Measurements from ENCODE around the gene MANF.
"Not testable (repeated sequence)": the region's sequence is repeated elsewhere in the genome, so short reads cannot be mapped to it uniquely, and the experiment has no call there.

The MANF gene

GRCh38 chr3:51384726-51385473 is at the start of gene MANF:
Gene MANF, plus strand, starts transcription at chr3:51385291. Its CDS starts 52 bp downstream, at chr3:51385343.
- peak; percentile 98 for DNase-seq (ENCODE audit: low read depth)

DNA sequence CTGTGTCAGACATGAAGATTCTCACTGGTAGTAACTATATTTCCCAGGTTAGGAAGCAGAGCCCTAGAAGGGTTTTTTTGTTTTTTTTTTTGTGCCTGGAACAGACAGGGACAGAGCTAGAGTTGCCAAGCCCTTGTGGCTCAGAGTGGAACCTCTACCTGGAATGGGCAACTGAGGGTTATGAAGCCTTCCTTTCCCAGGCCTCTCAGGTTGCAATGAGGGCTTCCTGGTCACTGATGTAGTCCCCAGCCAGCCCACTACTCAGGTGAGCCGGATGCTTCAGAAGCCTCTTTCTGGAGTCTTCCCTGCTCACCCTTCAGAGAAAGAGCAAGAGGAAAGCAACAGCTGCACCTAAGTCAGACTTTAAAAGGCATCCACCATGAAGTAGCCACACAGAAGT is 48.8 kb upstream of the MANF start:
- no peak for DNase-seq (ENCODE audit: low read depth)

- no peak for DNase-seq (ENCODE audit: low read depth)
Observed at GRCh38 chr3:51337666-51338065, 47.4 kb upstream of the MANF start.

DNA sequence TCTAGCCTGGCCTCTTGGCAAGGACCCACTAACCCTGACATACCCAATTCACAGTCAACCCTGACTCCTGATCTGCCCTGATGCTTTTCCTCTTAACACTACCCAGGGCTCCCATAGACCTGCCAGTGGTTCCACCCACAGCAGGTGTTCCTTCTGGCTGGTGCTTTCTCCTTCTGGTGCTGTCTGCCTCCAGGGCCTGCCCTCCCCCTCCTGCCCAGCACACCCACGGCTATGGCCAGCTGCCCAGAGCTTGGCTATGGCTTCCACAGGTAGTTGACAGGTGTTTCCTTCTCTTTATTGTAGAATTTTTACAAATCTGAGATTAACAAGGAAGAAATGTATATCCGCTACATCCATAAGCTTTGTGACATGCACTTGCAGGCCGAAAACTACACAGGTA is 46.5 kb upstream of the MANF start:
- DNase-seq (ENCODE audit: low read depth): no peak

- DNase-seq (ENCODE audit: low read depth): no peak
Observed at GRCh38 chr3:51340013-51340829, 44.9 kb upstream of the MANF start.

DNA sequence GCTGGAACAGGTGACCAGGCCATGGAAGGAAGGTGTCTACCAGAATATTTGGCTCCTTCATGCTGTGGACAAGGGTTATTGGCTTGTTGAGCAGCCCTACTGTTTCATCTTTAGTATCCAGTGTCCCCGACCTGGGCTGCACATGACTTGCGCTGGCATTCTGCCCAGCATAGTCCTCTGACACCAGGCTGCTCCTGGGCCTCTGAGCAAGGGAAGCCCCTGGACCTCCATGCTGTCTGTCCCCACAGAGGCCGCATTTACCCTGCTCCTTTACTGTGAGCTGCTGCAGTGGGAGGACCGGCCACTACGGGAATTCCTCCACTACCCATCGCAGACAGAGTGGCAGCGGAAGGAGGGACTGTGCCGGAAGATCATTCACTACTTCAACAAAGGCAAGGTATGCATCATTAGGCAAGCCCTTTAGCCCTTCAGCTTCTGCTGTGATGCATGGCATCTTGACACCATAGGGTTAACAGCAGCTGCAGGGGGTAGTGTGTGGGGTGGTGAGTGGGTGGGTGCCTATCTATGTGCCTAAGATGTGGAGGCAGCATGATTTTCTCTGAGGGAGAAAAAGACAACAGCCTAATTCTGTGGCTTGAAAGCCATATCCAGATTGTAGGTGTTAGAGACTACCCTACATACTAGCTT is 44.0 kb upstream of the MANF start:
- no peak for DNase-seq (ENCODE audit: low read depth)

- DNase-seq (ENCODE audit: low read depth): no peak
Observed at GRCh38 chr3:51343918-51344687, 41.0 kb upstream of the MANF start.

GRCh38 chr3:51350751-51351150 is 34.3 kb upstream of the MANF start:
- DNase-seq (ENCODE audit: low read depth): no peak

- no peak for DNase-seq (ENCODE audit: low read depth)
Observed at GRCh38 chr3:51353131-51353530, 32.0 kb upstream of the MANF start.

DNA sequence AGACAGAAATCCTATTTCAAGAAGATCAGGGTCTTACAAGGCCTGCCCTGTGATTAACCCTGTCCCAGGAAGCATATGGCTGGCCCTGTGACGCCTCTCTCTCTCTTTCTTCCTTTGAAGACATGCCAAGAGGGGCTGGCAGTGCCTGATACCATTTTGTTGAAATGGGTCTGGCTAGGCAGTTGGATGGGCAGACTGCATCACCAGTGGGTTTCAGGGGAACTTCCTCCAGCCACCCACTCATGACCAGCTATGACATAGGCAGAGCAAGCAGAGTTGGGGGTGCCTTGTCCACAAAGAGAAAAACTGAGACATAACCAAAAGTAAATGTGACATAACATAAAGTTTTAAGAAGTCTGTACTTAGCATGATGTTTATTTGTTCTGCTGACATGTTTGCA is 31.4 kb upstream of the MANF start:
- DNase-seq (ENCODE audit: low read depth): no peak

- no peak for DNase-seq (ENCODE audit: low read depth)
Observed at GRCh38 chr3:51354172-51354571, 30.9 kb upstream of the MANF start.

- DNase-seq (ENCODE audit: low read depth): no peak
Observed at GRCh38 chr3:51354731-51355615, 30.1 kb upstream of the MANF start.

DNA sequence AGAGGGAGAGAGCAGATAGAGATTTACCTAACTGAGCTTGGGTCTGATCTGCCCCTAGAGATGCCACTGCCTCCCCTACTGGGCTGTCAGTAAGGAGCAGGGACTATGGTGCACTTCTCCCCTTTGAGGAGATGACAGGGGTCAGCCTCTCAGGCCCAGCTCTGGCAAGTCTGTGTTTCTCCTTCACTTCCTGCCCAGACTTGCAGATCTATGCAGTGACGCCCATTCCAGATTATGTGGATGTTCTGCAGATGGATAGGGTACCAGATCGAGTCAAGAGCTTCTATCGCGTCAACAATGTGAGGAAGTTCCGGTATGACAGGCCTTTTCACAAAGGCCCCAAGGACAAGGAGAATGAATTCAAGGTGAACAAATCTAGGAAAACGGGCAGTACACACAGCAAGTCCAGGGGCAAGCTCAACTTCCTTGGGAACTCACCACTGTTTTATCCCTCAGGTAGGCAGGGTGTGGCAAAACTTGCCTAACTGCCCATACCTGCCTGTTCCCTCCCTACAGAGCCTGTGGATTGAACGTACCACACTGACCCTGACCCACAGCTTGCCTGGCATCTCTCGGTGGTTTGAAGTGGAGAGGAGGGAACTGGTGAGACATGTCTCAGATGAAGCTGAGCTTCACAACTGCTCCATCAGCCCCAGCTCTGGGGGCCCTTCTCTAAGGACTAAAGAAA is 29.1 kb upstream of the MANF start:
- DNase-seq (ENCODE audit: low read depth): no peak

GRCh38 chr3:51357856-51358255 is 27.2 kb upstream of the MANF start:
- DNase-seq (ENCODE audit: low read depth): no peak

- no peak for DNase-seq (ENCODE audit: low read depth)
Observed at GRCh38 chr3:51358981-51359380, 26.1 kb upstream of the MANF start.

- no peak for DNase-seq (ENCODE audit: low read depth)
Observed at GRCh38 chr3:51360806-51361205, 24.3 kb upstream of the MANF start.

- DNase-seq (ENCODE audit: low read depth): no peak
Observed at GRCh38 chr3:51361746-51362145, 23.3 kb upstream of the MANF start.

DNA sequence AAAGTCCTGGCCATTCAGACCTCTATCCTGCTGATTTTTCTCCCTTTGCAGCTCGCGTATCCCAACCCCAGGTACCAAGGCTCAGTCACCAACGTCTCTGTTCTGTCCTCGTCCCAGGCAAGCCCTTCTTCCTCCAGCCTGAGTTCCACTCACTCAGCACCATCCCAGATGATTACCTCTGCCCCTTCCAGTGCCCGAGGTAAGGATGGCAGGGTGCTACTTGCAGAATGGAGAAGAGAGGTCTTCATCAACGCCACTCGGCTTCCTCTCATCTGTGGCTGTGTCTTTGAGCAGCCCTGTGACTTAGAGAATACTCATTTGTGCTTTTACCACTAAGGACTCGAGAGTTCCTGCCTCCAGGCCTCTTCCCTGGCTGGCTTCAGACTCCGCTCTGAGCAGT is 22.6 kb upstream of the MANF start:
- DNase-seq (ENCODE audit: low read depth): no peak

DNA sequence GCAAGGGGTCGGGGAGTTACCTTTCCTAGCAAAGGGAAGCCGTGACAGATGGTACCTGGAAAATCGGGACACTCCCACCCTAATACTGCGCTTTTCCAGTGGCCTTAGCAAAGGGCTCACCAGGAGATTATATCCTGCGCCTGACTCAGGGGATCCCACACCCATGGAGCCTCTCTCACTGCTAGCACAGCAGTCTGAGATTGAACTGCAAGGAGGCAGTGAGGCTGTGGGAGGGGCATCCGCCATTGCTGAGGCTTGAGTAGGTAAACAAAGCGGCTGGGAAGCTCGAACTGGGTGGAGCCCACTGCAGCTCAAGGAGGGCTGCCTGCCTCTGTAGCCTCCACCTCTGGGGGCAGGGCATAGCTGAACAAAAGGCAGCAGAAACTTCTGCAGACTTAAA is 16.8 kb upstream of the MANF start:
- DNase-seq (ENCODE audit: low read depth): not testable (repeated sequence)

DNA sequence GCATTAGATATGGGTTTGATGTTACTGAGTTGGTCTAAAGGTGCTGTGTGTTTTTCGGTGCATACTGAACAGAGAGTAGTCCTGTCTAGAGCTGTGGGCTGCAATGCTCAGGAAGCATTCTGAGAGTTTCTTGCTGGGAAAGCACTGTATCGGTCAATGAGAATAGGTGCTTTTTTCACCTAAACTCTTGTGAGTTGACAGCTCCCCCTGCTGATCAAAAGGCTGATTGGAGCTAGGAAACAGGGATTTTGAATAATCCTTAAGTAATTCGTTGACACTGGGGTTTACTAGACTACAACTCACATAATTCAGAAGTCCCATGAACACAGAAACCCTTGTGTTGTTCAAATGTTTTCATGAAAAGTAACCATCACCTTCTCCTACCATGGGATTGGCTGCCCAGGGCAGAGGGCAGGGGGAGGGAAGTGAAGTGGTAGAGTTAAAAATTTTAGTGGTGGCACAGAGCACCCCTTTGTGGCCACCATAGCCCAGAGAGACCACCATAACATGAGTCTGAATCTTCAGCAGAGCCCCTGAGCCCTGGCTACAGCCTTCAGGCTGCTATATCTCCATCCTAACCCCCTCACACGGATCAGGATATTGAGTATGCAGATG is 13.0 kb upstream of the MANF start:
- no peak for DNase-seq (ENCODE audit: low read depth)
